Measurements from ENCODE around the gene AIG1. TPM values are rescaled to one million over a fixed set of nuclear protein-coding genes. Genes with fewer than 3 reads are reported as not detected.

AIG1 gene
- total RNA-seq, 6 experiments from 2014 or later, result 50.7 to 70.5 (median 52.5) TPM

DNA sequence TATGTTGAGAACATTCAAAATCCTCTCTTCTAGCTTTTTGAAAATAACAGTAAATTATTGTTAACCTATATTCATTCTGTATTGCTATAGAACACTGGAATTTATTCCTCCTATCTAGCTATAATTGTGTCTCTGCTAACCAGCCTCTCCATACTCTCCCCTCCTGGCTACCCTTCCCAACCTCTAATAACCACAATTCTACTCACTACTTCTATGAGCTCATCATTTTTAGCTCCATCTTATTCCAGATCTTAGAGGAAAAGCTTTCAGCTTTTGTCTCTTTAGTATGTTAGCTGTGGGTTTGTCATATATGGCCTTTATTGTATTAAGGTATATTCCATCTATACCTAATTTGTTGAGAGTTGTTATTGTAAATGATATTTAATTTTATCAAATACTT, 108.8 kb downstream of the AIG1 start:
- no peaks in the 10 kb centered on the region; the same call in 1 of the 2 replicates for H3K27me3 Mint-ChIP-seq (ENCODE audit: insufficient read depth)
- H3K27ac Mint-ChIP-seq, result no peak overlapping the region
- TF ChIP-seq, protein P1, sequence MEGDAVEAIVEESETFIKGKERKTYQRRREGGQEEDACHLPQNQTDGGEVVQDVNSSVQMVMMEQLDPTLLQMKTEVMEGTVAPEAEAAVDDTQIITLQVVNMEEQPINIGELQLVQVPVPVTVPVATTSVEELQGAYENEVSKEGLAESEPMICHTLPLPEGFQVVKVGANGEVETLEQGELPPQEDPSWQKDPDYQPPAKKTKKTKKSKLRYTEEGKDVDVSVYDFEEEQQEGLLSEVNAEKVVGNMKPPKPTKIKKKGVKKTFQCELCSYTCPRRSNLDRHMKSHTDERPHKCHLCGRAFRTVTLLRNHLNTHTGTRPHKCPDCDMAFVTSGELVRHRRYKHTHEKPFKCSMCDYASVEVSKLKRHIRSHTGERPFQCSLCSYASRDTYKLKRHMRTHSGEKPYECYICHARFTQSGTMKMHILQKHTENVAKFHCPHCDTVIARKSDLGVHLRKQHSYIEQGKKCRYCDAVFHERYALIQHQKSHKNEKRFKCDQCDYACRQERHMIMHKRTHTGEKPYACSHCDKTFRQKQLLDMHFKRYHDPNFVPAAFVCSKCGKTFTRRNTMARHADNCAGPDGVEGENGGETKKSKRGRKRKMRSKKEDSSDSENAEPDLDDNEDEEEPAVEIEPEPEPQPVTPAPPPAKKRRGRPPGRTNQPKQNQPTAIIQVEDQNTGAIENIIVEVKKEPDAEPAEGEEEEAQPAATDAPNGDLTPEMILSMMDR (IDR thresholded peaks at IDR 0.05), result no peak
- peaks cover 25% of the 10 kb centered on the region for H3K36me3 Mint-ChIP-seq (ENCODE audit: low read depth)
- peaks cover 8% of the 10 kb centered on the region for H3K9me3 Mint-ChIP-seq
- H3K4me3 Mint-ChIP-seq, result no peak overlapping the region
- DNase-seq, result no peak
- no peaks in the 10 kb centered on the region for H3K4me1 Mint-ChIP-seq (ENCODE audit: low read depth)

DNA sequence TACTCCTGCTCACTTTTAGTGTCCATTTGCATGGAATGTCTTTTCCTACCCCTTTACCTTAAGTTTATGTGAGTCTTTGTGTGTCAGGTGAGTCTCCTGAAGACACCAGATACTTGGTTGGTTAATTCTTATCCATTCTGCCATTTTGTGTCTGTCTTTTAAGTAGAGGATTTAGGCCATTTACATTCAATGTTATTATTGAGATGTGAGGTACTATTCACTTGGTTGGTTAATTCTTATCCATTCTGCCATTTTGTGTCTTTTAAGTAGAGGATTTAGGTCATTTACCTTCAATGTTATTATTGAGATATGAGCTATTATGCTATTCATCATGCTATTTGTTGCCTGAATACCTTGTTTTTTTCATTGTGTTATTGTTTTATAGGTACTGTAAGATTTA, 113.8 kb downstream of the AIG1 start:
- no peak for DNase-seq
- H3K4me3 Mint-ChIP-seq, result no peak overlapping the region
- H3K36me3 Mint-ChIP-seq (ENCODE audit: low read depth), result peaks cover 44% of the 10 kb centered on the region
- H3K4me1 Mint-ChIP-seq (ENCODE audit: low read depth), result peaks cover 23% of the 10 kb centered on the region
- TF ChIP-seq, protein P1 (IDR thresholded peaks at IDR 0.05), result no peak
- peaks cover 17% of the 10 kb centered on the region for H3K9me3 Mint-ChIP-seq
- no peaks in the 10 kb centered on the region; the same call in 1 of the 2 replicates for H3K27me3 Mint-ChIP-seq (ENCODE audit: insufficient read depth)
- no peak overlapping the region for H3K27ac Mint-ChIP-seq

DNA sequence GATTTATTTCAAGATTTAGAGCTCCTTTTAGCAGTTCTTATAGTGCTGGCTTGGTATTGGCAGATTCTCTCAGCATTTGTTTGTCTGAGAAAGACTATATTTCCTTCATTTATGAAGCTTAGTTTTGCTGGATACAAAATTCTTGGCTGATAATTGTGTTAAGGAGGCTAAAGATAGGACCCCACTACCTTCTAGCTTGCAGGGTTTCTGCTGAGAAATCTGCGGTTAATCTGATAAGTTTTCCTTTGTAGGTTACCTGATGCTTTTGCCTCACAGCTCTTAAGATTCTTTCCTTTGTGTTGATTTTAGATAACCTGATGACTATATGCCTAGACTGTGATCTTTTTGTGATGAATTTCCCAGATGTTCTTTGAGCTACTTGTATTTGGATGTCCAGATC, 114.3 kb downstream of the AIG1 start:
- no peak for DNase-seq
- Mint-ChIP-seq H3K9me3 (peaks cover 17% of the 10 kb centered on the region), H3K4me3 (no peak overlapping the region), H3K27me3 (ENCODE audit: insufficient read depth) (no peaks in the 10 kb centered on the region; the same call in 1 of the 2 replicates), H3K27ac (no peak overlapping the region), H3K36me3 (ENCODE audit: low read depth) (peaks cover 44% of the 10 kb centered on the region), H3K4me1 (ENCODE audit: low read depth) (peaks cover 23% of the 10 kb centered on the region)
- TF ChIP-seq, protein P1 (IDR thresholded peaks at IDR 0.05), result no peak

DNA sequence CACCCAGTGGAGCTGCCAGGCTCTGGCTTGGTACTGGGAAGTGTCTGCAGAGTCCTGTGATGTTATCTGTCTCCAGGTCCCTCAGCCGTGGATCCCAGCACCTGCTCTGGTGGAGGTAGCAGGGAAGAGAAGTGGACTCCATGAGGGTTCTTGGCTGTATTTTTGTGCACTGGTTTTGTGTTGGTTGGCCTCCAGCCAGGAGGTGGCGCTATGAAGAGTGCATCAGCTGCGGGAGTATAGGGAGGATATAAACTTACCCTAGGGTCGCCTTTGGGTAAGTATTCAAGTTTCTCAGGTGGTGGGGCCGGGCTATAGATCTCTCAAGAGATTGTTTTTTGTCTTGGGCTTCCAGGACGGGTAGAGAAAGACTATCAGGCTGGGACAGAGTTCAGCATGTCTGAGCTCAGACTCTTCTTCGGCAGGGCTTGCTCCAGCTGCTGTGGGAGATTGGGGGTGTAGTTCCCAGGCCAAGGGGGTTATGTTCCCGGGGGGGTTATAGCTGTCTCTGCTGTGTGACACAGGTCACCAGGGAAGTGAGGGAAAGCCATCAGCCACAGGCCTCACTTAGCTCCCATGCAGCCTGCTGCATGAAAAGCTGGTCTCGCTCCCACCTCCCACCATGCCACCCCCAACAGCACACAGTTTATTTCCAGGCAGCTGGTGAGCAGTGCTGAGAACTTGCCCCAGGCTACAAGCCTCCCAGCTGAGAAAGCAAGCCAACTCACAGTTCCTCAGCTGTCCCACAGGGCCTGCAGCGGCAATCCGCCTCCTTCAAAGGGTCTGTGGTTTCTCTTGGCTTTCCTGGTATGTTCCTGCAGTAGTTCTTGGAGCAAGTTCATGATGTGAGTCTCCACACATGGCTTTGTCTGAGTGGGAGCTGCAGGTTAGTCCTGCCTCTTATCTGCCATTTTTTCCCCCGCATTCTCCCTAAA, 115.7 kb downstream of the AIG1 start:
- no peaks in the 10 kb centered on the region for H3K27me3 Mint-ChIP-seq (ENCODE audit: insufficient read depth)
- peak overlapping the region; percentile 3; the same call in 1 of the 2 replicates for H3K4me3 Mint-ChIP-seq
- TF ChIP-seq, protein P1 (IDR thresholded peaks at IDR 0.05), result peak; percentile 46; the same call in 1 of the 2 replicates
- peaks cover 23% of the 10 kb centered on the region for H3K4me1 Mint-ChIP-seq (ENCODE audit: low read depth)
- peak overlapping the region; percentile 40 for H3K27ac Mint-ChIP-seq
- peaks cover 44% of the 10 kb centered on the region for H3K36me3 Mint-ChIP-seq (ENCODE audit: low read depth)
- DNase-seq, result peak; percentile 96
- H3K9me3 Mint-ChIP-seq, result peaks cover 17% of the 10 kb centered on the region

DNA sequence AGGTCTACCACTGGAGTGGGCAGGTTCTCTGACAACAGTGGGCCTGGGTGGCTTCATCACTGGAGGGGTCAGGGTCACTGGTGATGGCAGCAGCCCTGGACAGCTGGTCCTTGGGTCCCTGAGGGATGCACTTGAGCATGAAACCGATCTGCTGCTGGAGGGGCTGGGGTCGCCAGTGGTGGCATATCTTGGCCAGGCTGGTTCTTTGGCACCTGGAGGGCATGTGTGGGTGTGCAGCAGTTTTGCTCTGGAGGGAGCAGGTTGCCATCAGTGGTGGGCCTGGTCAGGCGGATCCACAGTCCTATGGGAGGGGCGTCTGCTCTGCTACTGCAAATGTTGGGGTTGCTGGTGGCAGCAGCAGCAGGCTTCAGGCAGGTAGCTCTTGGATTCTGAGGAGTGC, 117.0 kb downstream of the AIG1 start:
- Mint-ChIP-seq H3K4me3 (no peak overlapping the region), H3K27me3 (ENCODE audit: insufficient read depth) (no peaks in the 10 kb centered on the region; the same call in 1 of the 2 replicates), H3K36me3 (ENCODE audit: low read depth) (peaks cover 44% of the 10 kb centered on the region), H3K9me3 (peaks cover 17% of the 10 kb centered on the region), H3K27ac (no peak overlapping the region), H3K4me1 (ENCODE audit: low read depth) (peaks cover 23% of the 10 kb centered on the region)
- no peak for DNase-seq
- TF ChIP-seq, protein P1 (IDR thresholded peaks at IDR 0.05), result no peak

Data from HFFc6 (cell line).